Heart left ventricle (tissue), 16 donors: Measurements from ENCODE around the gene PCMT1. TPM values are rescaled to one million over a fixed set of nuclear protein-coding genes. Genes with fewer than 3 reads are reported as not detected.

Experiments
- ATAC-seq, 4 donors: fragments of 200-7000 bp; cut with Tn5 transposase; one replicate each; pipeline ENCODE4 v1.9.1; 2020 to 2022; ENCODE audit warnings: moderate library complexity in 4 of 4, mild to moderate bottlenecking in 3 of 4, moderate number of reproducible peaks in 1 of 4
- DNase-seq, 5 donors: peaks; one replicate each; pipeline ENCODE4 v3.0.0-alpha.2; 2020
- H3K27ac ChIP-seq, 12 donors: fragments of 200-600 bp; sonication (generic) in 4 of 12; one replicate each; pipeline versions ENCODE4 v1.5.0 to v1.8.0; 2016 to 2022; ENCODE audit warnings: mild to moderate bottlenecking in 2 of 12
- H3K27me3 ChIP-seq, 9 donors: fragments of 200-600 bp; sonication (generic) in 2 of 9; one replicate each; pipeline versions ENCODE4 v1.5.1 to v1.8.0; 2016 to 2022; ENCODE audit warnings: mild to moderate bottlenecking in 3 of 9
- H3K36me3 ChIP-seq, 9 donors: fragments of 200-600 bp; sonication (generic) in 2 of 9; one replicate each; pipeline versions ENCODE4 v1.5.0 to v1.8.0; 2018 to 2022; ENCODE audit warnings: mild to moderate bottlenecking in 2 of 9
- H3K4me1 ChIP-seq, 12 donors: fragments of 200-600 bp; sonication (generic) in 4 of 12; one replicate each; pipeline versions ENCODE4 v1.5.0 to v1.8.0; 2016 to 2022; ENCODE audit warnings: mild to moderate bottlenecking in 3 of 12
- H3K4me3 ChIP-seq, 12 donors: fragments of 200-600 bp; sonication (generic) in 4 of 12; one replicate each; pipeline versions ENCODE4 v1.5.0 to v1.8.0; 2017 to 2022; ENCODE audit warnings: mild to moderate bottlenecking in 9 of 12, moderate library complexity in 4 of 12
- H3K9me3 ChIP-seq, 12 donors: fragments of 200-600 bp; sonication (generic) in 4 of 12; one replicate each; pipeline versions ENCODE4 v1.5.0 to v1.8.0; 2016 to 2022; ENCODE audit warnings: mild to moderate bottlenecking in 1 of 12
- CTCF ChIP-seq, 12 donors: fragments of 200-600 bp; sonication (generic) in 4 of 12; IDR thresholded peaks; one replicate each; pipeline versions ENCODE4 v1.5.0 to v1.8.0; 2018 to 2022; ENCODE audit warnings: antibody characterized with exemption in 12 of 12, mild to moderate bottlenecking in 5 of 12
- POLR2A ChIP-seq, 2 donors: fragments of 450-650 bp; IDR thresholded peaks; one replicate each; pipeline ENCODE4 v1.6.1; 2017; ENCODE audit warnings: antibody characterized with exemption in 2 of 2, mild to moderate bottlenecking in 2 of 2, moderate library complexity in 2 of 2
- WGBS, 4 donors: extraction: QIAGEN DNeasy Blood & Tissue Kit in 2 of 4; methylation state at CpG; one replicate each; pipeline versions ENCODE4 v1.1.5 to v1.1.7; 2013 to 2018; 5-methylcytosine and 5-hydroxymethylcytosine counted together
- intact Hi-C, 10 donors: fragments of 100-400 bp; cut with DNase I; formaldehyde crosslinking; loops; one replicate each; pipeline versions ENCODE4 v1.11.1 to v1.14.2; 2022
- long read RNA-seq, 3 donors: library from polyadenylated mRNA; unstranded; transcript quantifications; one replicate each; pipeline ENCODE4 v2.0.0, GENCODE V29; 2020 to 2021
- polyA plus RNA-seq, 2 donors: library from polyadenylated mRNA; stranded (reverse); fragments of 200-250 nt; gene quantifications; one replicate each; pipeline ENCODE4 v1.2.3, GENCODE V29; 2013
- total RNA-seq, 9 donors: library from RNA; depleted of rRNA in 2 of 9; stranded (reverse); fragments of >200 nt in 2 of 9; fragmentation: NEBNext Ultra II Directional in 3 of 9; extraction: Animal tissue kit (Norgen Biotek cat#: 25700) in 3 of 9; gene quantifications; one replicate each; pipeline versions ENCODE4 v1.1.0 to v1.2.4, GENCODE V29; 2016 to 2023
- donor health status: ischemic (EF 13 %, LVEDD 7.1; RV severe dilation, severe dysfunction).
- donor health status: healthy with polysubstance abuse.
- donor health status: DM: no; HTN: yes; CAD: no.
- donor health status: DM: no; HTN: no; CAD: no.
- donor health status: ischemic (EF 25% LVEDD 6.9; RV normal size, moderate dysfunction).
- donor health status: ischemic (EF 25% LVEDD 5.7; RV mildly dilated, moderate dysfunction).
- donor health status: healthy.
- donor health status: DM: yes; HTN: yes; CAD: no.
- donor health status: ischemic (EF 35%, LVEDD 5.7; RV mildly dilated, moderate dysfunction).
- donor health status: nonischemic (EF 11% LVEDD 7.7; RV severe dilation, severe dysfunction).
- donor health status: DM: yes; HTN: yes; CAD: no.
- donor health status: PGD.
- donor health status: ischemic (EF 29% LVEDD 5.4; RV normal size, mild dysfunction).
- donor health status: nonischemic (EF 23%, LVEDD 6.1; RV moderate dilation, normal function).

Gene PCMT1
- total RNA-seq (100 to 1,000 TPM; 128 to 186 (median 164) TPM), polyA plus RNA-seq (100 to 1,000 TPM in 1 of 2 donors, 10 to 100 TPM in 1; 72.2 to 243 TPM)
- long read RNA-seq, donor 1, transcript PCMT1-203 (8 exons, 1,938 nt): minor isoform, 18 of 268 reads
- long read RNA-seq, donor 1, transcript PCMT1-201 (7 exons, 1,293 nt): minor isoform, 20 of 268 reads
- long read RNA-seq, donor 1, transcript PCMT1-205 (8 exons, 1,984 nt): major isoform, 213 of 268 reads
- long read RNA-seq, donor 1, partial matches to known transcripts: 3 of 268 reads
- long read RNA-seq, donor 1, other reads (novel, unspliced or antisense): 13 of 268 reads
- long read RNA-seq, donor 2, transcript PCMT1-203 (8 exons, 1,938 nt): minor isoform, 88 of 894 reads
- long read RNA-seq, donor 2, transcript PCMT1-201 (7 exons, 1,293 nt): minor isoform, 14 of 894 reads
- long read RNA-seq, donor 2, transcript PCMT1-205 (8 exons, 1,984 nt): major isoform, 751 of 894 reads
- long read RNA-seq, donor 2, partial matches to known transcripts: 13 of 894 reads
- long read RNA-seq, donor 2, other reads (novel, unspliced or antisense): 22 of 894 reads
- long read RNA-seq, donor 3, transcript PCMT1-201 (7 exons, 1,293 nt): minor isoform, 16 of 199 reads
- long read RNA-seq, donor 3, transcript PCMT1-205 (8 exons, 1,984 nt): major isoform, 145 of 199 reads
- long read RNA-seq, donor 3, transcript PCMT1-203 (8 exons, 1,938 nt): minor isoform, 23 of 199 reads
- long read RNA-seq, donor 3, partial matches to known transcripts: 5 of 199 reads
- long read RNA-seq, donor 3, other reads (novel, unspliced or antisense): 10 of 199 reads

GRCh38 chr6:149749594-149750135, at the start of gene PCMT1:
PCMT1 (plus strand) TSS chr6:149749741; CDS start chr6:149749902, 161 bp downstream.
- Histone ChIP-seq H3K9me3 (no peaks in the 10 kb centered on the region), H3K4me3 (peak within 1 kb of the TSS; percentile 65 to 100 (median 89)), H3K36me3 (no peaks in the 10 kb centered on the region), H3K27me3 (no peaks in the 10 kb centered on the region), H3K4me1 (peaks cover 0 to 63% (median 38%) of the 10 kb centered on the region in 12 donors), H3K27ac (peak within 1 kb of the TSS; percentile 49 to 96 (median 90))
- DNase-seq (peak; percentile 89 to 96 (median 94)), ATAC-seq (peak; percentile 94 to 98 (median 98))
- WGBS, 4 donors: 0% methylated on average over 25 to 60 of the region's 60 CpGs
- TF ChIP-seq POLR2A (IDR thresholded peaks at IDR 0.05): peak in 1 of 2 donors; percentile 78
- TF ChIP-seq CTCF (IDR thresholded peaks at IDR 0.05): no peak
- intact Hi-C loops: loop anchor here in 1 of 10 donors (10.0 kb wide), 1 partner anchor 115 kb away; the partner anchor contains the start of gene LRP11

- 68 to 75% (median 72%) methylated on average over 7 of the region's 7 CpGs for WGBS, 4 donors
- peaks cover 0 to 48% (median 22%) of the 10 kb centered on the region in 12 donors for H3K4me1 ChIP-seq
Observed at GRCh38 chr6:149701714-149702113, 47.8 kb upstream of the PCMT1 start.

GRCh38 chr6:149711711-149712110, 37.8 kb upstream of the PCMT1 start:
- H3K4me3 ChIP-seq: no peak overlapping the region

More at GRCh38 chr6:149701714-149702113, 47.8 kb upstream of the PCMT1 start:
- no peaks in the 10 kb centered on the region for H3K9me3 ChIP-seq
- peaks cover 0 to 47% (median 38%) of the 10 kb centered on the region in 9 donors for H3K36me3 ChIP-seq
- intact Hi-C loops: no loop called here
- DNase-seq (no peak), ATAC-seq (no peak)
- no peak overlapping the region for H3K4me3 ChIP-seq
- H3K27me3 ChIP-seq: no peaks in the 10 kb centered on the region
- H3K27ac ChIP-seq: no peak overlapping the region
- no peak for TF ChIP-seq POLR2A (IDR thresholded peaks at IDR 0.05)
- no peak for TF ChIP-seq CTCF (IDR thresholded peaks at IDR 0.05)

More at GRCh38 chr6:149711711-149712110, 37.8 kb upstream of the PCMT1 start:
- 94 to 98% (median 95%) methylated on average over 5 of the region's 5 CpGs for WGBS, 4 donors
- no peak for ATAC-seq
- no peak overlapping the region for H3K27ac ChIP-seq
- H3K36me3 ChIP-seq: peaks cover 0 to 11% (median 0%) of the 10 kb centered on the region in 9 donors
- intact Hi-C loops: loop anchor here in 1 of 10 donors (10.0 kb wide), 1 partner anchor 153 kb away; the partner anchor contains the start of gene LRP11
- no peak for DNase-seq
- no peaks in the 10 kb centered on the region for H3K9me3 ChIP-seq
- peaks cover 0 to 67% (median 37%) of the 10 kb centered on the region in 12 donors for H3K4me1 ChIP-seq
- no peaks in the 10 kb centered on the region for H3K27me3 ChIP-seq
- no peak for TF ChIP-seq CTCF (IDR thresholded peaks at IDR 0.05)
- no peak for TF ChIP-seq POLR2A (IDR thresholded peaks at IDR 0.05)
